ENCODE data around the gene EFHD2.
"Not testable (repeated sequence)": the region's sequence is repeated elsewhere in the genome, so short reads cannot be mapped to it uniquely, and the experiment has no call there.

Gene EFHD2, protein sequence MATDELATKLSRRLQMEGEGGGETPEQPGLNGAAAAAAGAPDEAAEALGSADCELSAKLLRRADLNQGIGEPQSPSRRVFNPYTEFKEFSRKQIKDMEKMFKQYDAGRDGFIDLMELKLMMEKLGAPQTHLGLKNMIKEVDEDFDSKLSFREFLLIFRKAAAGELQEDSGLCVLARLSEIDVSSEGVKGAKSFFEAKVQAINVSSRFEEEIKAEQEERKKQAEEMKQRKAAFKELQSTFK

DNA sequence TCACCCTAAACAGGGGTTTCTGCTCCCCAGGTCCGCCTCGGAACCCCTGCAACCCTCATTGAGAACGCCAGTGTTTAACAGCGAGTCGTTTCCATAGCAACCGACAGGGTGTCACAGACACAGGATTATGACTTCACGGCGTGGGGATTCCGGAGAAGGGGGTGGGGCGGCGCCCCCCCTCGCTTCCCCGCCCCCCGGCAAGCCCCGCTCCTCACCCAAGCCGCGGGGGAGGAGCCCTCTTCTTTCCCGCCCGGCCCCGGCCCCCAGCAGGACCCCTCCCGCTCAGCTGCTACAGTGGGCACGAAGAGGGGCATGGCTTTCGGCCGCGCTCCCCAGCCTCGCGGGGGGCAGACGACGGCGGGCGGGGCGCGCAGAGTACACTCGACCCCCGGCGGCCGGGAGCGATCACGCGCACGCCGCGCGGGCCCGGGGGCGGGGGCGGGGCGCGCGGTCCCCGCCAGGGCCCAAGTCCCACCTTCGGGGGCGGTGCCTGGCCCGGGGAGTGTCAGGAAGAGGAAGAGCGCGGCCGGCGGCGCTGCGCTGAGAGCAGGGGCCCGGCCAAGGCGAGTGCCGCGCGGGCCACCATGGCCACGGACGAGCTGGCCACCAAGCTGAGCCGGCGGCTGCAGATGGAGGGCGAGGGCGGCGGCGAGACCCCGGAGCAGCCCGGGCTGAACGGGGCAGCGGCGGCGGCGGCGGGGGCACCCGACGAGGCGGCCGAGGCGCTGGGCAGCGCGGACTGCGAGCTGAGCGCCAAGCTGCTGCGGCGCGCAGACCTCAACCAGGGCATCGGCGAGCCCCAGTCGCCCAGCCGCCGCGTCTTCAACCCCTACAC, at the start of gene EFHD2:
Gene EFHD2, plus strand, starts transcription at position 501 of the 835 bp plus-strand sequence. Its CDS starts 84 bp downstream, at position 585.
- peak; percentile 75 to 82 for DNase-seq (ENCODE audit: low spot score in 2 of 2)
- no peaks in the 10 kb centered on the region for H3K27me3 Mint-ChIP-seq

DNA sequence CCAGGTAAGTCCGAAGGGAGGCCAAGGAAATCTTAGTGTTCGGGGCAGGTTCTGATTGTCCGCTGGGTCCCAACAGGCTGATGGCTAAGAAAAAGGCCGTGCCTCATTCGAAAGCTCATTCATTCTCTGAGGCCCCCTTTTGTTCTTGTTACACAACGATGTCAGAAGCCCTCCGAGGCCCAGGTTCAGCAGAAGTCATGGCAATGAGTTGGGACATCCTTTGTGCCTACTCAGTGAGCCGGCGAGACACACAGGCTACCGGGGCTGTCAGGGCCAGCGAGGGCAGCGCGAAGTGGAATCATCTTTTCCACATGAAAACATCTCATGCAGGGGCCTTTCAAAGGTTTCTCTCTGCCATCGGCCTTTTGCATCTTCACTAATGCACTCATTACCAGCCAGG, 49.0 kb upstream of the EFHD2 start:
- Mint-ChIP-seq H3K4me1 (peaks cover 17% of the 10 kb centered on the region), H3K27ac (ENCODE audit: low read depth) (no peak overlapping the region), H3K9me3 (no peaks in the 10 kb centered on the region), H3K27me3 (no peaks in the 10 kb centered on the region), H3K36me3 (ENCODE audit: insufficient read depth) (no peaks in the 10 kb centered on the region), H3K4me3 (no peak overlapping the region)
- ATAC-seq (replicated peaks; ENCODE audit: extremely low read depth, poor library complexity, severe bottlenecking): no peak
- DNase-seq (ENCODE audit: low spot score in 2 of 2): no peak

More for the DNA sequence above, at the start of gene EFHD2:
- peak within 1 kb of the TSS; percentile 97 for H3K4me3 Mint-ChIP-seq
- peaks cover 80% of the 10 kb centered on the region for H3K4me1 Mint-ChIP-seq
- H3K36me3 Mint-ChIP-seq (ENCODE audit: insufficient read depth): peaks cover 55% of the 10 kb centered on the region
- ATAC-seq (replicated peaks; ENCODE audit: extremely low read depth, poor library complexity, severe bottlenecking): peak; percentile 66
- peak within 1 kb of the TSS; percentile 100 for H3K27ac Mint-ChIP-seq (ENCODE audit: low read depth)
- H3K9me3 Mint-ChIP-seq: no peaks in the 10 kb centered on the region

DNA sequence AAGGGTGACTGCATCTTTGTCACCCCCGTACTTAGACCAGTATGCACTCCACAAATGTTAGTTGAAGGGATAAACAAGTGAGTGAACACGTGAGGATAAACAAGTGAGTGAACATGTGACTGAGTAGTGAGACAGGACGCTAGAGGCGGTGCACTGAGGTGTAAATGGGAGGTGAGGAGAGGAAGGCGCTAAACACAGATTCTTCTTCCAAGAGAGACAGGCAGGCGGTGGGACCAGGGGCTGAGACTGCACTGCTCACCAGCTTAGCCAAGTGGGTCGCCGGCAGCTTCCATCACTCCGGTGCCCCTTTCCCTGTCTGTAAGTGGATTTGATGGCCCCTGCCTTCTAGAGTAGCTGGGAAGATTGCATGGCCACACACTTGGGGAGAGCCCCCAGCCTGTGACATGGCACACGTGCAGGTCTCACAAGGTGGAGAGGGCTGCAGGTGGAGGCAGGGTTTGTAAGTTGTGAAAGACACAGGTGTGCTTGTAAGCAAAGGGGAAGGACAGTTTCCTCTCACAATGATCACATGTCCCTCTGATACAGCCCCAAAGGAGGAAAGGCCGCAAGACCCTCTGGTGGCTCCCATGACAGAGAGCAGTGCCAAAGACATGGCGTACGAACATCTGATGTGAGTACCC, 47.5 kb upstream of the EFHD2 start:
- H3K4me3 Mint-ChIP-seq: no peak overlapping the region
- peaks cover 11% of the 10 kb centered on the region for H3K4me1 Mint-ChIP-seq
- DNase-seq (ENCODE audit: low spot score in 2 of 2) (no peak), ATAC-seq (replicated peaks; ENCODE audit: extremely low read depth, poor library complexity, severe bottlenecking) (no peak)
- no peaks in the 10 kb centered on the region for H3K27me3 Mint-ChIP-seq
- no peaks in the 10 kb centered on the region for H3K9me3 Mint-ChIP-seq
- no peak overlapping the region for H3K27ac Mint-ChIP-seq (ENCODE audit: low read depth)
- H3K36me3 Mint-ChIP-seq (ENCODE audit: insufficient read depth): no peaks in the 10 kb centered on the region

DNA sequence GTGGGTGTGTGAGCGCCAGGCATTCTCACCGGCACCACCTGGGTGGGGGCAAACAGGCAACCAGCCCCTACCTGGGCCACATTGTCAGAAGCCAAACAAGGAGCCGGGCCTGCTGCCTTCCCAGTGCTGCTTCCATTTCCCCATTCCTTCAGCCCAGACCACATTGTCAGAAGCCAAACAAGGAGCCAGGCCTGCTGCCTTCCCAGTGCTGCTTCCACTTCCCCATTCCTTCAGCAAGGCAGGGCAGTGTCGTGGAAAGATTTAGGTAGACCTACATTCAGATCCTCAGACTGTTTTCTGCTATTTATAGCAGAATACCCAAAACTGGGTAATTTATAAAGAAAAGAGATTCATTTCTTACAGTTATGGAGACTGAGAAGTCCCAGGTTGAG, 47.0 kb upstream of the EFHD2 start:
- H3K9me3 Mint-ChIP-seq: no peaks in the 10 kb centered on the region
- ATAC-seq (replicated peaks; ENCODE audit: extremely low read depth, poor library complexity, severe bottlenecking): no peak
- H3K27me3 Mint-ChIP-seq: no peaks in the 10 kb centered on the region
- peaks cover 11% of the 10 kb centered on the region for H3K4me1 Mint-ChIP-seq
- H3K27ac Mint-ChIP-seq (ENCODE audit: low read depth): no peak overlapping the region
- no peak for DNase-seq (ENCODE audit: low spot score in 2 of 2)
- H3K4me3 Mint-ChIP-seq: no peak overlapping the region
- no peaks in the 10 kb centered on the region for H3K36me3 Mint-ChIP-seq (ENCODE audit: insufficient read depth)

DNA sequence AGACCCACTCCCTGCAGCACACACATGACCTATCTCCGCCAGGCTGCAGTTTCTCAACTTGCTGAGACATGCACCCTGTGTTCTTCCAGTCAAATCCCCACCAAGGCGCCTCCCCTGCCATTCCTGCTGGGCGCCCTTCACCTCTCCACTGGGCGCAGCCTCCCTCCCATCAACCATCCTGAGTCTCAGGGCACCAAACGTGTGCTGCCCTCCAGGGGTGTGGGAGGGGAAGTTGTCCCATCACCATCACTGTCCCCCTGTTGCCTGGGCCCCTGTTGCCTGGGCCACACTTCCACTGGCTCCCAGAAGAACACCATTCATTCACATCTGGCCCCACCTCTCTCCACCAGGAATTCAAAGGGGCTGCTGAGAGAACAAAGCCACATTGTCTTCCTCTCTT, 44.9 kb upstream of the EFHD2 start:
- H3K9me3 Mint-ChIP-seq: no peaks in the 10 kb centered on the region
- ATAC-seq (replicated peaks; ENCODE audit: extremely low read depth, poor library complexity, severe bottlenecking): no peak
- H3K4me3 Mint-ChIP-seq: no peak overlapping the region
- no peak overlapping the region for H3K27ac Mint-ChIP-seq (ENCODE audit: low read depth)
- no peaks in the 10 kb centered on the region for H3K27me3 Mint-ChIP-seq
- DNase-seq (ENCODE audit: low spot score in 2 of 2): no peak
- H3K4me1 Mint-ChIP-seq: peaks cover 6% of the 10 kb centered on the region
- no peaks in the 10 kb centered on the region for H3K36me3 Mint-ChIP-seq (ENCODE audit: insufficient read depth)

DNA sequence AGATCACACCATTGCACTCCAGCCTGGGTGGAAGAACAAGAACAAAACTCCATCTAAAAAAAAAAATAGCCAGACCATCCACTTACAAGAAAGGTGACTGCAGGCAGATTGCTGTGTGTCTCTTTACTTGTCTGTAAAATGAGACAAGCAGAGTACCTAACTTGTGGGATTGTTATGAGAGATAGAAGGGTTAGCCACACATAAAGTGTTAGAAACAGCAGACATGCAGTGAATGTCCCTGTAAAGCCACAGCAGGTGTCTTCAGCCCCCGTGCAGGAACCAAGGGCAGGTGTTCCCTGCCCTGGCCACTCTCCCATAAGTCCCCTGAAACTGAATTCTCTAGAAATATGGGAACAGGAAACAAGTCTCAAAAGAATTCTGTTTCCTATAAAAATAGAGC, 40.8 kb upstream of the EFHD2 start:
- Mint-ChIP-seq H3K9me3 (no peaks in the 10 kb centered on the region), H3K27ac (ENCODE audit: low read depth) (no peak overlapping the region), H3K36me3 (ENCODE audit: insufficient read depth) (no peaks in the 10 kb centered on the region), H3K4me3 (no peak overlapping the region), H3K27me3 (no peaks in the 10 kb centered on the region), H3K4me1 (peaks cover 6% of the 10 kb centered on the region)
- ATAC-seq (replicated peaks; ENCODE audit: extremely low read depth, poor library complexity, severe bottlenecking) (no peak), DNase-seq (ENCODE audit: low spot score in 2 of 2) (no peak)

DNA sequence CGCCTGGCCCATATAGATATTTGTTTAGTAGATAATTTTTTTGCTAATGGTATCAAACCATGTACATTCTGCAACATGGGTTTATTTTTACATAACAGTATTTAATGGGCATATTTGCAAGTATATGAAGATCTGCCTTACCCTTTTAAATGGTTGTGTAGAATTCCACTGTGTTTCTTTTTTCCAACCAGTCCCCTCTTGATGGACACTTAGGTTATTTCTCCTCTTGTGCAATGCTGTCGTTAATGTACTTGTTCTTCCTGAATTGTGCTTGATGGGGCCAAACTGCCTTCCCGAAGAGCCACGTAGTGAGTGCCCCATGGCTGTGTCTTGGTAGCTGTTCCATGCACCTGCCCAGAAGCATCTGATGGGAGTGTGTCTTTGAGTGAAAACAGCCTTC, 39.4 kb upstream of the EFHD2 start:
- no peaks in the 10 kb centered on the region for H3K36me3 Mint-ChIP-seq (ENCODE audit: insufficient read depth)
- no peaks in the 10 kb centered on the region for H3K9me3 Mint-ChIP-seq
- ATAC-seq (replicated peaks; ENCODE audit: extremely low read depth, poor library complexity, severe bottlenecking) (no peak), DNase-seq (ENCODE audit: low spot score in 2 of 2) (no peak)
- H3K4me1 Mint-ChIP-seq: no peaks in the 10 kb centered on the region
- no peak overlapping the region for H3K27ac Mint-ChIP-seq (ENCODE audit: low read depth)
- H3K4me3 Mint-ChIP-seq: no peak overlapping the region
- H3K27me3 Mint-ChIP-seq: no peaks in the 10 kb centered on the region

DNA sequence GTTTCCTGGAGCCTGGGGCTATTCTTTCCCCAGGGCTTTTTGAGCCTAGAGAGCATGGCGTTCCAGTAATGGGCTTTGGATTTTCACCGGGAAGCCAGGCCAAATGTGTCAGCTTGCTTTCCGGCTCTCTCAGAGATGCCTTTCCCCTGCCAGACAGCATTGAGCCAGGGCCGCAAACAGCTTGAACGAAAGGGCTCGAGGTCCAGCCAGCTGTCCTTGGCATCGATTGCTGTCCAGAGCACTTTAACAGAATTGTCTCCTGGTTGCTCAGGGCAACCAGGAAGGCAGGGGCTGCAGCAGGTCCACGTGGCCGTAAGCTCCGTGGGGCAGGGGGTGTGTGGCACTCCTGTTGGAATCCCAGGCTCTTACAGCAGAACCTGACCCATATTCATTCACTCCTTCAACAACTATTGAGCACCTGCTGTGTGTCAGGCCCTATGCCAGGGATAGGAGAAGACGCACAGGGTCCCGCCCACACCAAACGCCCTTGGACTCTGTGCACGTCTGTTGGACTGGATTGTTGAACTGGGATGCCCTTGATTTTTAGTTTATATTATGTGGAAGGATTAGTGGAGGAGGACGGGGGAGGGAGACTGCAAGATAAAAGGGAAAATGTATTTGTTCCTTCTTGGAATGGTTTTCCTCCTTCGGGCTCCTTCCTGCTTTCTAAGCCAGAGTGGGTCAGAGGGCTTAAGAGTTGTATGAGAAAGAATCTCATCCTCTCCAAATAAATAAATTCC, 38.7 kb upstream of the EFHD2 start:
- DNase-seq (ENCODE audit: low spot score in 2 of 2) (no peak), ATAC-seq (replicated peaks; ENCODE audit: extremely low read depth, poor library complexity, severe bottlenecking) (no peak)
- Mint-ChIP-seq H3K4me3 (no peak overlapping the region), H3K4me1 (no peaks in the 10 kb centered on the region), H3K27ac (ENCODE audit: low read depth) (no peak overlapping the region), H3K36me3 (ENCODE audit: insufficient read depth) (no peaks in the 10 kb centered on the region), H3K27me3 (no peaks in the 10 kb centered on the region), H3K9me3 (no peaks in the 10 kb centered on the region)

DNA sequence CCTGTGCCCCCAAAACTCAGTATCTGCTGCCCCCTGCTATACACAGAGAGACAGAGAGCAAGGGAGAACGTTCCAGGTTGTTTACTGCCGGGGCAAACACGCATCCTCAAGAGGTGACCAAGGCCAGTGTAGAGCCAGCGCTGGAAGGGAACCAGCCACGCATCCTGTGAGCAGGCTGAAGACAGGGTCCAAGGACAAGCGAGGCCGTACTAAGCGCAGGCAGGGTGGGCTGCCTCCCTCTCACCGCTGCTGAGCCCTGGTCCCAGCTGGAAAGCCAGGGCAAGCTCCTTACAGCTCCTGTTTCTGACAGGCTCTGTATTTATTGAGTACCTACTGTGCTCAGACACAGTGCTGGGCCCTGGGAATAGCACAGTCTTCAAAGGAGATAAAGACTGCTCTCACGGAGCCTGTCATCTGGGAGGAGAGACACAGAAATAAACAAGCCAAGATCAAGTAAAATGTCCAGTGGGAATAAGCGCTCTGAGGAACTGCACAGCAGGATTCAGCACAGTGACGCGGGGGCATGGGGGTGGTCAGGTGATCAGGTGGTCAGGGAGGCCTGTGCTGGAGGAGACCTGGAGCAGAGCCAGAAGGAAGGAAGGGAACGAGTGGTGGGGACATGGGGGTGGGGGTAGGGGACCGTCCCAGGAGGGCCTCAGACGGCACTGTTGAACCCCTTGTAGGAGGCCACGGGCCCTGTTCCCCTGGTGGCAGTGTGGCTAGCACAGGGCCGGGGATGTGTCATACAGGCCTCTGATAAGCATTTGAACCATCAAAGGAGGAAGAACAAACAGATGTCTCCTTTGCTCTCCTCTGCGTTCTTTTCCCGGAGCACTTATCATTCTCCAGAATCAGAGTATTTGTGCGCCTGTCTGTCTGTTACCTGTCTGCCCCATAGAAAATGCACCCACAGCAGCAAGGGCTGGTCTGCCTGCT, 37.8 kb upstream of the EFHD2 start:
- no peaks in the 10 kb centered on the region for H3K36me3 Mint-ChIP-seq (ENCODE audit: insufficient read depth)
- H3K27ac Mint-ChIP-seq (ENCODE audit: low read depth): no peak overlapping the region
- H3K27me3 Mint-ChIP-seq: no peaks in the 10 kb centered on the region
- H3K4me1 Mint-ChIP-seq: no peaks in the 10 kb centered on the region
- no peak overlapping the region for H3K4me3 Mint-ChIP-seq
- H3K9me3 Mint-ChIP-seq: no peaks in the 10 kb centered on the region
- DNase-seq (ENCODE audit: low spot score in 2 of 2): no peak
- ATAC-seq (replicated peaks; ENCODE audit: extremely low read depth, poor library complexity, severe bottlenecking): no peak

DNA sequence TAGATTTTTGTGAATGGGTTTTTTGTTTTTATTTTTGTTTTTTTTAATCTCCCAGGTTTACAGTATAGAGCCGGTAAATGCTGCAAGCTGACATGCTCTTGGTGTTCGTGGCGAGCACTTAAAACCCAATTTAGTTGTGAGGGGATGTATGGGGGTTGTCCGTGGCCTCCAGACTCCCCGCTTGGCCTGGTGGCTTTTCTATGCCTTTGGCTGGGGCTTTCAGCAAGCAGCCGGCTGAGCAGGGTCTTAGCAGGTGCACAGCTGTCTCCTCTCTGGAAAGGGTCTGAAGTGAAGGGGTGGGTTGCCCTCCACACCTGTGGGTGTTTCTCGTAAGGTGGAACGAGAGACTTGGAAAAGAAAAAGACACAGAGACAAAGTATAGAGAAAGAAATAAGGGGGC, 31.0 kb upstream of the EFHD2 start:
- ATAC-seq (replicated peaks; ENCODE audit: extremely low read depth, poor library complexity, severe bottlenecking) (no peak), DNase-seq (ENCODE audit: low spot score in 2 of 2) (no peak)
- Mint-ChIP-seq H3K4me1 (no peaks in the 10 kb centered on the region), H3K9me3 (no peaks in the 10 kb centered on the region), H3K4me3 (no peak overlapping the region), H3K27me3 (no peaks in the 10 kb centered on the region), H3K36me3 (ENCODE audit: insufficient read depth) (peaks cover 2% of the 10 kb centered on the region), H3K27ac (ENCODE audit: low read depth) (no peak overlapping the region)

DNA sequence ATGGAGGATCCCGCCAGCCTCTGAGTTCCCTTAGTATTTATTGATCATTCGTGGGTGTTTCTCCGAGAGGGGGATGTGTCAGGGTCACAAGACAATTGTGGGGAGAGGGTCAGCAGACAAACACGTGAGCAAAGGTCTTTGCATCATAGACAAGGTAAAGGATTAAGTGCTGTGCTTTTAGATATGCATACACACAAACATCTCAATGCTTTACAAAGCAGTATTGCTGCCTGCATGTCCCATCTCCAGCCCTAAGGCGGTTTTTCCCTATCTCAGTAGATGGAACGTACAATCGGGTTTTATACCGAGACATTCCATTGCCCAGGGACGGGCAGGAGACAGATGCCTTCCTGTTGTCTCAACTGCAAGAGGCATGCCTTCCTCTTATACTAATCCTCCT, 30.5 kb upstream of the EFHD2 start:
- H3K4me1 Mint-ChIP-seq; H3K9me3 Mint-ChIP-seq; ATAC-seq (replicated peaks; ENCODE audit: extremely low read depth, poor library complexity, severe bottlenecking); DNase-seq (ENCODE audit: low spot score in 2 of 2); H3K27ac Mint-ChIP-seq (ENCODE audit: low read depth); H3K4me3 Mint-ChIP-seq; H3K36me3 Mint-ChIP-seq (ENCODE audit: insufficient read depth); H3K27me3 Mint-ChIP-seq: not testable (repeated sequence)

Measured in central memory CD8-positive, alpha-beta T cell (primary cell).